ENCODE measurements around the gene SLC51B. TPM values are rescaled to one million over a fixed set of nuclear protein-coding genes. Genes with fewer than 3 reads are reported as not detected.
"Not testable (repeated sequence)": the region's sequence is repeated elsewhere in the genome, so short reads cannot be mapped to it uniquely, and the experiment has no call there.

Gene SLC51B
- total RNA-seq, 6 experiments from 2014 or later = 0.32 to 10.1 (median 2.7) TPM

GRCh38 chr15:65091946-65092770 is 47.0 kb downstream of the SLC51B start:
- no peak for ATAC-seq

GRCh38 chr15:65092911-65093792 is 48.0 kb downstream of the SLC51B start:
- Histone ChIP-seq H3K36me3 (peaks cover 0 to 5% (median under 1%) of the 10 kb centered on the region in 4 donors), H3K9me3 (no peaks in the 10 kb centered on the region), H3K4me3 (no peak overlapping the region), H3K27me3 (no peaks in the 10 kb centered on the region), H3K27ac (peak overlapping the region in 1 of 3 donors; percentile 71), H3K4me1 (peaks cover 0 to 41% (median 20%) of the 10 kb centered on the region in 4 donors)
- peak in 1 of 3 donors; percentile 43 for DNase-seq
- no peak for TF ChIP-seq CTCF (IDR thresholded peaks at IDR 0.05)
- no peak for TF ChIP-seq POLR2A (IDR thresholded peaks at IDR 0.05)
- intact Hi-C loops (cut with DNase I) = no loop called here
- 85% methylated on average over 11 of the region's 17 CpGs for WGBS (ENCODE audit: insufficient coverage, low coverage, low lambda C conversion rate, missing lambda C conversion rate)
- no peak for ATAC-seq

More at GRCh38 chr15:65091946-65092770, 47.0 kb downstream of the SLC51B start:
- intact Hi-C loops (cut with DNase I) = no loop called here
- TF ChIP-seq CTCF (IDR thresholded peaks at IDR 0.05) = no peak
- TF ChIP-seq POLR2A (IDR thresholded peaks at IDR 0.05) = no peak
- Histone ChIP-seq H3K9me3 (no peaks in the 10 kb centered on the region), H3K27ac (peak overlapping the region in 1 of 3 donors; percentile 71), H3K27me3 (no peaks in the 10 kb centered on the region), H3K4me1 (peaks cover 0 to 51% (median 24%) of the 10 kb centered on the region in 4 donors), H3K36me3 (no peaks in the 10 kb centered on the region), H3K4me3 (no peak overlapping the region)
- 77% methylated on average over 4 of the region's 12 CpGs for WGBS (ENCODE audit: insufficient coverage, low coverage, low lambda C conversion rate, missing lambda C conversion rate)
- DNase-seq = peak in 1 of 3 donors; percentile 28

GRCh38 chr15:65093793-65094170 is 48.6 kb downstream of the SLC51B start:
- peak overlapping the region in 1 of 3 donors; percentile 71 for H3K27ac ChIP-seq
- intact Hi-C loops (cut with DNase I); H3K27me3 ChIP-seq; ATAC-seq; H3K4me3 ChIP-seq; H3K9me3 ChIP-seq: not testable (repeated sequence)
- peaks cover 0 to 11% (median 4%) of the 10 kb centered on the region in 4 donors for H3K36me3 ChIP-seq
- DNase-seq = peak in 1 of 3 donors; percentile 23
- 85% methylated on average over 4 of the region's 13 CpGs for WGBS (ENCODE audit: insufficient coverage, low coverage, low lambda C conversion rate, missing lambda C conversion rate)
- peaks cover 0 to 37% (median 17%) of the 10 kb centered on the region in 4 donors for H3K4me1 ChIP-seq

GRCh38 chr15:65094294-65094995 is 49.3 kb downstream of the SLC51B start:
- Histone ChIP-seq H3K9me3 (no peaks in the 10 kb centered on the region), H3K4me1 (peaks cover 0 to 31% (median 13%) of the 10 kb centered on the region in 4 donors), H3K27me3 (no peaks in the 10 kb centered on the region), H3K27ac (peak overlapping the region in 1 of 3 donors; percentile 71), H3K36me3 (peaks cover 0 to 18% (median 7%) of the 10 kb centered on the region in 4 donors), H3K4me3 (no peak overlapping the region)
- DNase-seq = peak; percentile 49 to 88 (median 64)
- TF ChIP-seq CTCF (IDR thresholded peaks at IDR 0.05) (no peak), POLR2A (IDR thresholded peaks at IDR 0.05) (peak; percentile 43)
- intact Hi-C loops (cut with DNase I) = no loop called here
- ATAC-seq = peak; percentile 9 to 78 (median 58)
- WGBS (ENCODE audit: insufficient coverage, low coverage, low lambda C conversion rate, missing lambda C conversion rate) = 37% methylated on average over 7 of the region's 14 CpGs

Measured in right lobe of liver (tissue), 6 donors.